NCI-H748 (cell line): ENCODE measurements around the gene FCN2.

ENCODE experiments used
- DNase-seq: peaks from one replicate; lab custom pipeline; 2025; ENCODE audit not compliant: unreplicated experiment; lab: John Stamatoyannopoulos, UW

FCN2 gene

GRCh38 chr9:134929193-134930158 is 48.9 kb downstream of the FCN2 start:
- no peak for DNase-seq

GRCh38 chr9:134930398-134930797 is 49.8 kb downstream of the FCN2 start:
- DNase-seq = no peak

- DNase-seq = no peak
These were observed 51.6 kb downstream of the FCN2 start for GRCh38 chr9:134932171-134932570.

- DNase-seq = no peak
These were observed 52.0 kb downstream of the FCN2 start for GRCh38 chr9:134932606-134933005.

- DNase-seq = no peak
These were observed 52.6 kb downstream of the FCN2 start for GRCh38 chr9:134933076-134933659.

GRCh38 chr9:134935056-134935640 is 54.5 kb downstream of the FCN2 start:
- no peak for DNase-seq

GRCh38 chr9:134935701-134936345 is 55.2 kb downstream of the FCN2 start:
- DNase-seq = no peak

GRCh38 chr9:134936346-134937163 is 55.9 kb downstream of the FCN2 start:
- DNase-seq = no peak
